Subcutaneous abdominal adipose tissue (tissue), 5 donors: ENCODE measurements around the gene ERBB4.

Source experiments
- H3K27ac ChIP-seq: one replicate; pipeline ENCODE4 v1.7.0; 2013; ENCODE audit warnings: low read depth, mild to moderate bottlenecking, inconsistent platforms, low read length, moderate library complexity
- H3K27me3 ChIP-seq, 5 donors: one replicate each; pipeline ENCODE4 v1.7.0; 2013; ENCODE audit warnings: low read length in 5 of 5, inconsistent platforms in 1 of 5; ENCODE audit not compliant: control insufficient read depth in 5 of 5, insufficient read depth in 4 of 5
- H3K36me3 ChIP-seq, 5 donors: one replicate each; pipeline ENCODE4 v1.7.0; 2013; ENCODE audit warnings: low read length in 5 of 5; ENCODE audit not compliant: control insufficient read depth in 5 of 5, insufficient read depth in 5 of 5
- H3K4me1 ChIP-seq, 5 donors: one replicate each; pipeline ENCODE4 v1.7.0; 2013; ENCODE audit warnings: low read length in 5 of 5, mild to moderate bottlenecking in 3 of 5, moderate library complexity in 1 of 5; ENCODE audit not compliant: control insufficient read depth in 5 of 5, insufficient read depth in 5 of 5
- H3K4me3 ChIP-seq, 5 donors: one replicate each; pipeline ENCODE4 v1.7.0; 2013; ENCODE audit warnings: low read length in 5 of 5, low read depth in 1 of 5
- H3K9ac ChIP-seq, 5 donors: one replicate each; pipeline ENCODE4 v1.7.0; 2013; ENCODE audit warnings: low read length in 5 of 5, mild to moderate bottlenecking in 4 of 5, moderate library complexity in 3 of 5
- H3K9me3 ChIP-seq, 5 donors: one replicate each; pipeline ENCODE4 v1.7.0; 2013; ENCODE audit warnings: low read length in 5 of 5; ENCODE audit not compliant: control insufficient read depth in 5 of 5
- donor health status: healthy.
- donor health status: healthy.
- donor health status: healthy.
- donor health status: healthy.
- donor health status: healthy.

ERBB4 gene

DNA sequence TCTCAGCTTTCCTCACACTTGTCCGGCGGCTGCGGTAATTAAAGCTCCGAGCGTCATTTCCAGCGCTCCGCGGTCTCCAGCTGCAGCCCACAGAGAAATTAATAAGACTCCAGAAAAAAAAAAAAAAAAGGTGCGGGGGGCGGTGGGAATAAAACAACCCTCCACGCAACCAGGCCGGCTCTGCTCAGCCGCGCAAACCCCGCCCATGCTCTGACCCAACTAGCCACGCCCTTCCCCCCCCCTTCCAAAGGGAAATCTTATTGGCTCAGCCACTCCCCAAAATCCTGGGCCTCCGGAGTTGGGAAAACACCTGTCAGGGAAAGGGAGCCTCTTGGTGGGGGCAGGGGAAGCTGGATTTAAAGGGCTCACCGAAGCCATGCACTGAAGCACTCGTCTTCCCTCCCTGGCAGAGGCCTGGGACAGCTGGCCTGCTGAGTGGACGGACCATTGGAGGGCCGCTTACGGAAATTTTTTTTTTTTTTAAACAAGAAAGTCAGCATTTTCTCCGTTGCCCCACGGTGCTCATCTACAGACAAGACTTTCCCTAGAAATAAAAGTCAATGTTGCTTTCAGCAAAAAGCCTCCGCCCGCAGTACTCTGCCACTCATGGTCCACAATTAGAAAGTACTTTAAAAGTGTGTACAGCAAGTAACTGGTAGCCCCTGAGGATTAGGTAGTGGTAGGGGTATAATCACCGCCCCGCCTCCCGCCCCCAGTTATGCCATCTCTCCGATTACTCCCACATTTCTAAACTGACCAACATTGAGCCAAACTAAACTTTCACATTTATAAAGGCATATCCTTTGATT lies 674 bp upstream of the ERBB4 start:
- Histone ChIP-seq H3K9ac (peak overlapping the region in 4 of 5 donors; percentile 20 to 73 (median 52)), H3K36me3 (no peaks in the 10 kb centered on the region), H3K27ac (peak overlapping the region; percentile 62), H3K27me3 (peaks cover 0 to 12% (median 5%) of the 10 kb centered on the region in 5 donors), H3K4me1 (peaks cover 2 to 35% (median 27%) of the 10 kb centered on the region in 5 donors), H3K4me3 (peak overlapping the region; percentile 74 to 90 (median 80)), H3K9me3 (no peaks in the 10 kb centered on the region)

GRCh38 chr2:212537726-212538304 lies 787 bp downstream of the ERBB4 start:
- H3K27me3 ChIP-seq, result peaks cover 0 to 12% (median 5%) of the 10 kb centered on the region in 5 donors
- peak overlapping the region in 4 of 5 donors; percentile 40 to 80 (median 72) for H3K9ac ChIP-seq
- H3K27ac ChIP-seq, result peak overlapping the region; percentile 62
- no peaks in the 10 kb centered on the region for H3K36me3 ChIP-seq
- no peaks in the 10 kb centered on the region for H3K9me3 ChIP-seq
- peaks cover 2 to 35% (median 27%) of the 10 kb centered on the region in 5 donors for H3K4me1 ChIP-seq
- peak overlapping the region; percentile 73 to 84 (median 79) for H3K4me3 ChIP-seq

DNA sequence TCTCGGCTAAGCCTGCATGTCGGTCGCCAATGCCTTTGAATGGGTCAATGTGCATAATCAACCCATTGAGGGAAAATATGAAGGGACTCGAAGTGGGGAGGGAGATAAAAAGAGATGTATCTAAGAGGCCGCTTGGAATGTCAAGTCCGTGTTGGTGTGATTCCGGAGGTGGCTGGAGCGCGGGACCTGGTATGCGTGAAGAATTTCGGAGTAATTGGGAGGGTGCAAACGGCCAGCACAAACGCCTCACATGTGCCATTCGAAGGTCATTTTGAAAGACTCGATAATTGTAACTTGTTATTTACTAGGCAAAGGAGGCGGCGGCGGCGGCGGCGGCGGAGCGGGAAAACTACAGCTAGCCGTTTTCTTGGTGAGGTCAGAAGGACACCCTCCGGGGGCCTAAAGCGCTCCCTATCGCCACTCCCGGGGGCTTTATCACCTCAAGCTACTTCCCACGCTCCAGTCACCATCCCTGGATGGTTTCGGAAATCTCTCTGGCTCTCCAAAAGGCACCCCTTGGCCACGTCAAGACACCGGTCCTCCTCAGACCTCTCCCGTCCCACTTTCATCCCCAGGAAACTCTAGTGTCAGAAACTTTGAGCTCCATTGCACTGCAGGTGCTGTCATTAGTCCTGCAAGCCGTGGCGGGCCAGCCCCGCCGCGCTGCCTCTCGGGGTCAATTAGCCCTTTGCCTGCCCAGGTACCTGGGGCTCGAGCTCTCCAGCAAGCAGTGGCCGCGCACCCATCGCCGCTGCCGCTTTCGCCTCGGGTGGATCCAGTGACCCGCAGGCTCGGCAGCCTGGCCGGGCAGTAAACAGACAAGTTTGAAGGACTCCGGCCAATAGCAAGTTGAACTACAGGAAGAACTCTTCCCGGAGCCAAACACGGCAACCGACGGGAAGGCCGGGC lies 1.5 kb downstream of the ERBB4 start:
- peak overlapping the region in 3 of 5 donors; percentile 71 to 80 (median 73) for H3K9ac ChIP-seq
- peak overlapping the region; percentile 62 for H3K27ac ChIP-seq

DNA sequence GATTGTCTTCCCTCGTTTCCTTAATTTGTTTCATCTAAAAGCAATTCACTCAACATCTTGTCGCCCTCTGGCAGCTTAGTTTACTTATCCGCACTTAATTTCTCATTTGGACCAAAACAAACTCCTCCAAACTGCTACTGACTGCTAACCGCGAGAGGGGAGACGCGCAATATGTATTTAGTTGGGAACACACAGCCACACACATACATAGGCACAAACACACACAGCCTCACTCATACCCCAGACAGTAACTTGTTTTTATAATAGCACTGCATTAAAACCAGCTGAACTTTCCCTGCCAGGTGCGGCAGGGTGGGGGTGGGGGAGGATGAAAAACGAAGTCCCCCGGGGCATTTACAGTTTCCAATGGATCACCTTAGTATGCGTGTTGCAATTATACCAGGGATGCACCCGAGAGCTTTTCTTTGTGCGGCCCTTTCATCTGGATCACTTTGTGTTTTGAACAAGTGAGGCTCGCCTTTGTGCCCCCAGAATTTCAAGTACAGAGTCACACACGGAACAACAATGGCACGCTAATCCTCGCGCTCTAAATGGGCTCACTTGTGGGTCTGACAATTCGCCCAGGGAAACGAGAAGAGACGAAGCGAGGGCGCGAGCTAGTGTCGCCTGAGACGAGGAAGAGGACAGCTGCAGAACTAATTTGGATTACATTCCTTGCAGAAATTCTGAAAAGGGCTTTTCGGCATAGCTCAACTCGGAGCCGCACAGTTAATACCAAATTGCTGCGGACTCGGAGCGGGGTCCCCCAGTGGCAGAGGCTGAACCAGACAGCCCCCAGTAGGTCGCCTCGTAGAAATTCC lies 2.4 kb downstream of the ERBB4 start:
- Histone ChIP-seq H3K9me3 (no peaks in the 10 kb centered on the region), H3K27me3 (peaks cover 0 to 12% (median 5%) of the 10 kb centered on the region in 5 donors), H3K36me3 (no peaks in the 10 kb centered on the region), H3K27ac (no peak overlapping the region), H3K9ac (peak overlapping the region in 2 of 5 donors; percentile 60 to 80), H3K4me3 (peak overlapping the region; percentile 74 to 89 (median 80)), H3K4me1 (peaks cover 2 to 35% (median 27%) of the 10 kb centered on the region in 5 donors)

More for the DNA sequence above, 1.5 kb downstream of the ERBB4 start:
- Histone ChIP-seq H3K9me3 (no peaks in the 10 kb centered on the region), H3K27me3 (peaks cover 0 to 12% (median 5%) of the 10 kb centered on the region in 5 donors), H3K4me1 (peaks cover 2 to 35% (median 27%) of the 10 kb centered on the region in 5 donors), H3K36me3 (no peaks in the 10 kb centered on the region), H3K4me3 (peak overlapping the region; percentile 74 to 89 (median 80))

GRCh38 chr2:212534336-212534735 lies 4.3 kb downstream of the ERBB4 start:
- Histone ChIP-seq H3K27me3 (peaks cover 0 to 12% (median 5%) of the 10 kb centered on the region in 5 donors), H3K36me3 (no peaks in the 10 kb centered on the region), H3K9ac (no peak overlapping the region), H3K4me1 (peaks cover 2 to 31% (median 27%) of the 10 kb centered on the region in 5 donors), H3K9me3 (no peaks in the 10 kb centered on the region), H3K4me3 (no peak overlapping the region), H3K27ac (no peak overlapping the region)

- no peak overlapping the region for H3K4me3 ChIP-seq
- H3K36me3 ChIP-seq, result no peaks in the 10 kb centered on the region
- peaks cover 0 to 5% (median 3%) of the 10 kb centered on the region in 5 donors for H3K27me3 ChIP-seq
- H3K4me1 ChIP-seq, result peaks cover 2 to 19% (median 16%) of the 10 kb centered on the region in 5 donors
- no peak overlapping the region for H3K9ac ChIP-seq
- no peak overlapping the region for H3K27ac ChIP-seq
- no peaks in the 10 kb centered on the region for H3K9me3 ChIP-seq
Measured at GRCh38 chr2:212532585-212532984, 6.0 kb downstream of the ERBB4 start.

DNA sequence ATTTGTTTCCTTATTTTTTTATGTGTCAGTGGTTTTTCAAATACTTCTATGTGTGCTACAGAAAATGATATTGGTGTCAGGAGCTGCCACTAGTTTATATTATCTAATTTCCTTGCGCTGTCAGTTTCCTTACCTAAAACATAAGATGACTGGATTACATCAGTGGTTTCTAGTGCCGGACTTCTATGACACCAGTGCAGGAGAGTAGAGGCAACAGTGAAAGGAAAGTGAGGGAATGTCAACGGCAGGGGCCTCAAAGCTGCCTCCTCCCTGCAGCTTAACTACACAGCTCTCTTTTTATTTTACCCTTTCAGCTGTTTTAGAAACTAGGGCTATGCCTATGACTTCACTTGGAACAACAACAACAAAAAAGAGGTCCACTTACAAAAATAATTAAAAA lies 6.5 kb downstream of the ERBB4 start:
- Histone ChIP-seq H3K36me3 (no peaks in the 10 kb centered on the region), H3K4me3 (no peak overlapping the region), H3K27ac (no peak overlapping the region), H3K9me3 (no peaks in the 10 kb centered on the region), H3K9ac (no peak overlapping the region), H3K27me3 (peaks cover 0 to 5% (median 2%) of the 10 kb centered on the region in 5 donors), H3K4me1 (peaks cover 2 to 14% (median 11%) of the 10 kb centered on the region in 5 donors)

DNA sequence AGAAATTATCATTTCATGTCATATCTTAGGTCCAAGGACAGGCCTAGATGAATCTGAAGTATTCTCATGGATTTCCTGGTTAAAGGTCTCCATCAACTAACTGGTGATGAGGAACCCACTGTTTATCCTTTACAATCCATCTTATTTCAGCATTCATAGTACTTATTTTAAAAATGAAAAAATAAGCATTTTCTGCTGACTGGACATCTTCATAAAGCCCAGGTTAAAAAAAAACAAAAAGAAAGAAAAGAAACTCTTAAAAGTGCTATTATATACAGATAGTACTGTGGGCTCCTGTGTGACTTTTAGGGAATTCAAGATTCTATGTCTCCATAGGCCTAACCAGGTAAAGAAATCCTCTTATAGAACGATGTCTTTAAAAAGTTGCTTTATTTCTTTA lies 7.1 kb downstream of the ERBB4 start:
- no peaks in the 10 kb centered on the region for H3K36me3 ChIP-seq

DNA sequence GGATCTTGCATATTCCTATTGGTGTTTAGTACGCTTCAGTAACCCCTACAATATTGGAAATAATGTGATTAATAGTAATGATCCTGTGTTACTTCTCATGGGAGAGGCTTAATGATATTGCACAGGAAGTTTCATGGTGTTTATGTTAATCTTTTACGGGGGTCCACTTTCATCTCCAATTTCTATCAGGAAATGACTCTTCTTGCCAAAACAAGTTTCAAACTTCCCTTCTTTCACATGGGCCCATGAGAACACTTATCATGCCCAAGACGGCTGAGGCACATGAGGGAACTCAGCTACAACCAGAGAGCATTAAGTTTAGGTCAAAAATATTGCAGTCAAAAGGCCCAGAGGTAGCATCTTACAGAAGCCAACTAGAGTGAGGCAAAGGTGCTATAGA lies 7.6 kb downstream of the ERBB4 start:
- Histone ChIP-seq H3K9ac (no peak overlapping the region), H3K4me3 (no peak overlapping the region), H3K9me3 (no peaks in the 10 kb centered on the region), H3K4me1 (peaks cover 0 to 3% (median 0%) of the 10 kb centered on the region in 5 donors), H3K27me3 (peaks cover 0 to 3% (median 0%) of the 10 kb centered on the region in 5 donors), H3K36me3 (no peaks in the 10 kb centered on the region), H3K27ac (no peak overlapping the region)

More for the DNA sequence above, 7.1 kb downstream of the ERBB4 start:
- Histone ChIP-seq H3K27me3 (peaks cover 0 to 5% (median 2%) of the 10 kb centered on the region in 5 donors), H3K9ac (no peak overlapping the region), H3K27ac (no peak overlapping the region), H3K4me3 (no peak overlapping the region), H3K9me3 (no peaks in the 10 kb centered on the region), H3K4me1 (peaks cover 2 to 8% (median 5%) of the 10 kb centered on the region in 5 donors)
